Activated gamma-delta T cell treated with Interleukin-2 at 50 U/mL for 16 hours (primary cell): Measurements from ENCODE around the gene RPS5.
"Not testable (repeated sequence)": the region's sequence is repeated elsewhere in the genome, so short reads cannot be mapped to it uniquely, and the experiment has no call there.

Experiments
- DNase-seq: peaks from one replicate; pipeline ENCODE4 v3.0.0-alpha.2; 2020

Gene RPS5

DNA sequence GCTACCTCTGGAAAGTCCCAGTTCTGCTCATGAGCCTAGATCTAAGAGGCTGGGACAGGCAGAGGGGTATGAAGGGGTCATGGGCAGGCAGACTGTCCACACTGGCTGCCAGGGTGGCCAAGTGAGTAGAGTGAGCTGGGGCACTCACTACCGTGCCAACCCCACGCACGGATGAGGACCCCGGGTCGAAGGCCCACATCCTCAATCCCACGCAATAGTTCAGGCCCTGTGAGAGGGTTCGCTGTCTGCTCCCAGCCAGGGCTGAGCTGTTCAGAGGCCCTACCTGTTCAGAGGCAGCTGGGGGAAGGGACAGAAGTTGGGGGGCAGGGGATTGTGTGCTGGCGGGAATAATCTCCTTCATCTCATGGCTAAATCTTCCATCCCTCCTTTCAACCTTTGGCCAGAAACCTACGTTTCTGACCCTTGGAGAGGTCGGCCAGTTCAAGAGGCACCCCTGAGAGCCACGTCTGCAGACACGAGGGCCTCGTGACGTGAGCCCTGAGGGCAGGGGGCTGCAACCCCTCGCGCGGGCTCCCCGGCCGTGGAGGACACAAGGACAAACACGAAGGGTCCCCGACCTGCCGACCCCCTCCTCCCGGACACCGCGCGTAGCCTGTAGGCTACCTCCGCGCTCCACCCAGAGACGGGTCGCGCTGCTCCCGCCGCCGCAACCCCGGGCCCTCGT lies 1.0 kb upstream of the RPS5 start:
- DNase-seq = no peak

DNA sequence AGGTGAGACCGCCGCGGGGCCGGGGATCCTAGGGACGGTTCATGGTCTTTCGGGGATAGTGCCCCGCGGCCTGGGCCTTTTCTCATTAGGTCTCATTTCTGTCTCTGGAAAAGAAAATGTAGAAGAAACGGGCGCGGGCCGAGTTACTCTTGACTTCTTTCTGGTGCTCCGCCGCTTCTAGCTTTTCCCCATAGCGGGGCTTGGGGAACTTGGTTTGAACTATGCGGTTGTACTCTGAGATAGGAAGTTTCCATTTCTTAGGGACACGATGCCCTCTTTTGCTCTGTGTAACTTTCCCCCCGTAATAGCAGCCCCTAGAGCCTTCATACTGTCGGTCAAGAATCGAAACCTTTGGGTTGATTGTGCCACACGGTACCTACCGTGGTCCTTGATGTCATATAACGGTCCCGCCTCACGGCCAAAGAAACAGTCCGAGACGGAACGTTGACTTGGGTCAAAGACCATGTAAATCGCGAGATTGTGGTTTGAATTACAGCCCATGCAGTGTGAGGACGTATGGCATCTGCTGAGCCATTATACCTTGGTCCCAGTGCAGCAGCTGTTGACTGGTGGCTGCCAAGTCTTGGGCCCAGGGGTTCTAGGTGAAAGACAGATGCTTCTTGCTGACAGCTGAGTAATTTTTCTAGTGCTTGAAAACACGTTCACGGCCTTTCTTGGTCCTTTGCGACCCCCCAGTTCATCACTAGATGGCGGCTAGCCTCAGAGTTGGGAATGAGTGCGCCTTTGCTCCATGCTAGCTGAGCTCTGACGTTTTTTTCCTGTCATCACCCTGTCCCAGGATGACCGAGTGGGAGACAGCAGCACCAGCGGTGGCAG lies 487 bp downstream of the RPS5 start:
- DNase-seq = no peak

DNA sequence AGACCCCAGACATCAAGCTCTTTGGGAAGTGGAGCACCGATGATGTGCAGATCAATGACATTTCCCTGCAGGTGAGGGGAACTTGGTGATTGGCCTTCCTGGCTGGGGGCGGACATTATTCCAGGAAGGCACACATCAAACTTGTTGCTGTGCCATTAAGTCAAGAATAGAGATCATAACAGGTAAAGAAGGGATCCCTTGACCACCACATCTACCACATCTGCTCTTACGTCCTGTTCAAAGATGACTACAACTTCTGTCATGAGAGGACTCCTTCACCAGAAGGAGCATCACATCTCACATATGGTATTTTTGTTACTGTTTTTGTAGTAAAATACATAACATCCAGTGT lies 1.1 kb downstream of the RPS5 start:
- DNase-seq = no peak

DNA sequence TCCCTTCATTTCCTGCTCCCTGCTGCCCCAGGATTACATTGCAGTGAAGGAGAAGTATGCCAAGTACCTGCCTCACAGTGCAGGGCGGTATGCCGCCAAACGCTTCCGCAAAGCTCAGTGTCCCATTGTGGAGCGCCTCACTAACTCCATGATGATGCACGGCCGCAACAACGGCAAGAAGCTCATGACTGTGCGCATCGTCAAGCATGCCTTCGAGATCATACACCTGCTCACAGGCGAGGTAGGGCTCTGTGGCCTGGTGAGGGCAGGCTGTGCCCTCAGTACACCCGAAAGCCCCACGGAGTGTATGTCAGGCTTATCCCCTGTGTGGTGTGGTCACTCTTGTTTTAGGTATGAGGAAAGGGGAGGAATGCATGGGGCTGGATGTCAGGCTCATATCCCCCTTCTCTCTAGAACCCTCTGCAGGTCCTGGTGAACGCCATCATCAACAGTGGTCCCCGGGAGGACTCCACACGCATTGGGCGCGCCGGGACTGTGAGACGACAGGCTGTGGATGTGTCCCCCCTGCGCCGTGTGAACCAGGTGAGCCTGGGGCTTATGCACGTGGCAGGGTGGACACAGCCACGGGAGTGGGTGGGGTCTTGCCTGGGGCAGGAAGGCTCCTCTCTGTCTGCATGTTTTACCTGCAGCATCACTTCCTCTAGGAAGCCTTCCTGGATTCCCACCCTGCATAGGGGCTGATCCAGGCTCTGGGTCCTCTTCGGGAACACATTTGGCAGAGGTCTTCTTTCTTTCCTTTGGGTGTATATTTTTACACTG lies 6.1 kb downstream of the RPS5 start:
- DNase-seq = no peak

DNA sequence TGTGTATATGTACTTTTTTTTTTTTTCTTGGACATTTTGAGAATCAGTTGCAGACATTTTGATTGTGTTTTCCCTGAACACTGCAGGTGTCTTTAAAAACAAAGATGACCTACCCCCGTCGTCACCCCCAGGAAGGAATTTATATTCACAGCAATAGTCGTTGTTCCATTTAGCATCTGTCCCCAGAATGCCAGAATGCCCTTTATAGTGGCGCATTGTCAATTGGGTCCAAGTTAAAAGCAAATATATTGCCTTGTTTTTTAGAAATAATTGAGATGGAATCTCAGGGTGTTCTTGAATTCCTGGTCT lies 6.6 kb downstream of the RPS5 start:
- DNase-seq = no peak

- DNase-seq = no peak
Observed at GRCh38 chr19:58394821-58395219, 7.8 kb downstream of the RPS5 start.

GRCh38 chr19:58395220-58395978 lies 8.3 kb downstream of the RPS5 start, which contains the start of gene RNF225:
RNF225 (plus strand) TSS chr19:58395656; CDS start chr19:58396090, 434 bp downstream.
- DNase-seq = no peak

DNA sequence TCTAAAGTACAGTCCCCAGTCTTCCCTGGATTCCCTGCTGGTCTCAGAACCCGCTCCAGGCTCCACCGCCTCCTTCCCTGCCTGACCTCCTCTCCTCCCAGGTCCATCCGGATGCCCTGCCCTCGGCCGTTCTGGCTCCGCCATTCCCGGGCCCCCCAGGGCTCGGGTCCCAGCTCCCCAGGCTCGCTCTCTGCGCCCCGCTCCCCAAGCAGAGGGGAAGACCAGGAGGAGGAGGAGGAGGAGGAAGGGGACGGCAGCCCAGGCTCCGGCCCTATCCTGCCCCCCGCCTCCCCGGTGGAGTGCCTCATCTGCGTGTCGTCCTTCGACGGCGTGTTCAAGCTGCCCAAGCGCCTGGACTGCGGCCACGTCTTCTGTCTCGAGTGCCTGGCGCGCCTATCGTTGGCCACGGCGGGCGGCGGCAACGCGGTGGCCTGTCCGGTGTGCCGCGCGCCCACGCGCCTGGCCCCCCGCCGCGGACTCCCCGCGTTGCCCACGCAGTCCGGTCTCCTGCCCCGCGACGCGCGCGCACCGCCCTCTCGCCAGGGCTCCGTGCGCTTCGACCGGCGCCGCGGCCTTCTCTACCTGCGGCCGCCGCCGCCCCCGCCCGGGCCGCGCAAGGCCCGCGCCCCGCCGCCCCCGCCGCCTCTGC lies 9.0 kb downstream of the RPS5 start:
- no peak for DNase-seq

DNA sequence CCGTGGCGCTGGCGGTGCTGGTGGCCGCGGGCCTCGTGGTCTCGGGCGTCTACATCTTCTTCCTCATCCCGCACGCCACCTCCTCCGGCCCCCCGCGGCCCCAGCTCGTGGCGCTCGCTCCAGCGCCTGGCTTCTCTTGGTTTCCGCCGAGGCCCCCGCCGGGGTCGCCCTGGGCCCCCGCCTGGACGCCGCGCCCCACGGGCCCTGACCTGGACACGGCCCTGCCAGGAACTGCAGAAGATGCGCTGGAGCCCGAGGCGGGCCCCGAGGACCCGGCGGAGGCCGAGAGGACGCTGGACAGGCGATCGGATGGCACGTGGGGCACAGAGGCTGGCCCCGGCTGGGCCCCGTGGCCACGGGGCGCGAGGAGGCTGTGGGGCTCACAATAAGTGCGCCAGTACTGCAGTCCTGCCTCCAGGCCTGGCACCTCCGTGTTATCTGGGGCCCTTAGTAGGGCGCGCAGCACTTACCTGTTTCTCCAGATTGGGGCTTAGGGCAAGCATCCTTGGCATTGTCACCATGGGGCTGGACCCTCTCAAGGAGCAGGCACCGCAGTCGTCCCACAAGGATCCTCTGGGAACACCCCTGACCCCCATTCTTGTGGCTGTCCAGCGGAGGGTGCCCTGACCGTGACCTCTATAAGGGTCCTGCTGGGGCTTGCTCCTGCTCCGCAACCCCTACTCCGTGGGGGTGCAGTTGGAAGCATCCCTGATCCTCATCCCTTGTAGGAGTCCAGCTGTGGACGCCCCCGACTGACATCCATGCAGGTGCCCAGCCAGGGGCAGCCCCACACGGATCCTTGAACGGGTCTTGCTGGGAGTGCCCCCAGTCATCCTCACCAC lies 9.8 kb downstream of the RPS5 start:
- DNase-seq = no peak

- no peak for DNase-seq
Observed at GRCh38 chr19:58397533-58398037, 10.5 kb downstream of the RPS5 start.

DNA sequence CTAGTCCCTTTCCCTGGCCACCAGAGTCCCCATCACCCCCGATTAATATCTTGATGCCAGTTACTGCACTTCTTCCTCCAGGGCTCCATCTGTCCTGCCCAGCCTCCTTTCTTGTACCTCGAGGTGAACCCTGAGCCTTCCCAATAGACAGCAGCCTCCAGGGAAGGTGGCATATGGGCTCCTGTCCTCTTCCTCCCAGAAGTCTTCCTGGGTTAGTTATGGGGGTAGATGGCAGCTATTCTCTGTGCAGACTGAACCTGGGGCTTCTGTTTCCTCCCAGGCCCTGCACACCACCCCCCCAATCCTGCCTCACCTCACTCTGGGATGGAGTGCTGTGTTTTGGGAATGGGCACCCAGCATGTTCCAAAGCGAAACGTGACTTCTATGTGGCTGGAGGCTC lies 11.0 kb downstream of the RPS5 start:
- no peak for DNase-seq

DNA sequence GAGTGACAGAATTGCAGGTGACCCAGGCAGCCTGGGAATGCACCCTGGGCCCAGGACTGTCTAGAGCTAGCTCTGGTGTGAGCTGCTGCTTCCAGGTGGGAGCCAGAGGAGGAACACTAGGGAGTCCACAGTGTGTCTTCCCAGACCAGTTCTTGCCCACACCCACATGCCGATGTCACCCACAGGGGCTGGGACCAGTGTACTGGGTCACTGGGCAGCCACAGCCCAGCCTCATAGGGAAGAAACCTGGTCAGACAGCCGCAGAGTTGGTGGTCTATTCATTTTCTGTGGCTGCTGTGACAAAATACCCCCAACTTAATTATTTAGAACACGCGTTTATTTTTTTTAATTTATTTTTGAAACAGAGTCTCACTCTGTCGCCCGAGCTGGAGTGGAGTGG lies 11.5 kb downstream of the RPS5 start:
- no peak for DNase-seq

DNA sequence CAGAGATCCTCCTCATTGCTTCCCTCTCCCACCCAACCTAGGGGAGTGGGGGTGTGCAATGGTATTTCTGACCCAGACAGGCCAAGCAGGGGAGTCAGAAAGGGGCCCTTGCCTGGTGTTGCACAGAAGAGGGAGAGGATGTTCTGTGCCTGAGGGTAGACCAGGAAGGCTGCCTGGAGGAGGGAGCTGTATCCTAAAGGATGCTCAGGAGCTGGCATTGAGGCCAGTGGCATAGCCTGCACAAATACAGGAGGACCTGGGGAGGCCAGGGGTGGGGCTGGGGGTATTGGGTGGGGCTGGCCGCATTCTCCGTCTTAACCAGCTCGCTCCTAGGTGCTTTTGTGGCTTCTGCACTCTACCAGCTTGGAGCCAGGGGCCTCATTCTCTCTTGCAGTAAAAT lies 12.8 kb downstream of the RPS5 start:
- no peak for DNase-seq

DNA sequence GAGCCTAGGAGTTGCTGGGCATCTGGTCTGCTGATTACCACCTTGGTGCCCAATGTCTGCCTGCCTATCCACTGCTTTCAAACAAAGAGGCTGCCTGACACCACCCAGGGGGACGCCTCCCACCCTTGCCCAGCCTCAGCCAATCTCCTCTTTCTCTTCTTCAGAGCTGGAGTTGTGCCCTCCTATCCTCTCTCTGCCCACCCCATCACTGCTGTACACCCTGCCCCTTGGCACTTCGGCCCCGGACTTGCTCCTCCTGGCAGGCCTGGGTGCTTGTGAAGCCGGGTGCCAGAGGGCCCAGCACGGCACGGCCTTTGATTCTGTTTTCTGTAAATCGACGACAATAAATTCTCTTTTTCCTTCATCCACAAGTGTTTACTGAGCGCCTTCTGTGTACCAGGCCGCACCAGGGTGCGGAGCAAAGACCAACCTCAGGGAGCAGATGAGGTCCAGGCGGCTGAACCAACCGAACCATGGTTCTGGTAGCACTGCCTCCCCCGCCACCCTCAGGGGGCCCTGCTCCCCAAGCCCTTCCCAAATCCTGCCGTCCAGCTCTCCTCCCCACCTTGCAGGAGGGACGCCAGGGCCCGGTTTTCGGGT lies 13.3 kb downstream of the RPS5 start:
- no peak for DNase-seq

DNA sequence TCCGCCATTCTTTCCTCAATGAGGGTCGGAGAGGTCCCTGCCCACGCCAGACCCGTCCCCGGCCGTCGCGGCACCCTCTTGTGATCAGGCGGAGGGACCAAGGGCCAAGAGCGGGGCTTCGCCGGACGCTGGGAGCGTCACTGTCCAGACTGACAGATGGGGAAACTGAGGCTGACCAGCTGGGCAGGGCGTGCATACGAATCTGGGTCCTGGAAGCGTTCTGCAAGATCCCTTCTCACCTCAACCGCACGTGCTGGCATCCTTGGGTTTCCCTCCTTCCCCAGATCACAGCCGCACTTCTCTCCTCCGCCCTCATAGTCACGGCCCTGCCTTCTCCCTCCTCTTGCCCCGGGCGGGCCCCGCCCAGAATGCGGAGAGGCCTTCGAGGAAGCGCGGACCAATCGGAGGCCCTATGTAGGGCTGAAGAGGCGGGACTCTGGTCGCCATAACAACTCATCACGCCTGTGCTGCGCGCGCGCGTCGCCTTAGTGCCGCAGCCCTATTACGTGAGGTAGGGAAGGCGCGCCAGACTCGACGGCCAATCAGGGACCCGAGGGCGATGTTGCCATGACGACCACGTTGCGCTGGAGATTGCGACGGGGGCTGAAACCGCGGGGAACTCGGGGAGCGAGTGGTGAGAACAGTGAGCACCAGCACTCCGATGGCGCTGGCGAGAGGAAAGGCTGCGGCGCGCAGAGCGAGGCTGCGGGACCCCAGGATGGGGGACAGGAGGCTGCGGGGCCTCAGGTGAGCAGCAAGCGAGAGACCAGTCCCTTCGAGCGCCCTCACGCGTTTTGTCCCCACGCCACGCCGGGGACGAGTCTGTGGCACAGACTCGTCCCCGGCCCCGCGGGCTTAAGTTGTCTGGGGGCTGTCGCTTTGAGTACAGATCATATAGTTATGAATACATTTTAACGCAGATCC lies 14.1 kb downstream of the RPS5 start:
- peak; percentile 99 for DNase-seq

- DNase-seq = no peak
Observed at GRCh38 chr19:58401840-58402421, 14.9 kb downstream of the RPS5 start.

DNA sequence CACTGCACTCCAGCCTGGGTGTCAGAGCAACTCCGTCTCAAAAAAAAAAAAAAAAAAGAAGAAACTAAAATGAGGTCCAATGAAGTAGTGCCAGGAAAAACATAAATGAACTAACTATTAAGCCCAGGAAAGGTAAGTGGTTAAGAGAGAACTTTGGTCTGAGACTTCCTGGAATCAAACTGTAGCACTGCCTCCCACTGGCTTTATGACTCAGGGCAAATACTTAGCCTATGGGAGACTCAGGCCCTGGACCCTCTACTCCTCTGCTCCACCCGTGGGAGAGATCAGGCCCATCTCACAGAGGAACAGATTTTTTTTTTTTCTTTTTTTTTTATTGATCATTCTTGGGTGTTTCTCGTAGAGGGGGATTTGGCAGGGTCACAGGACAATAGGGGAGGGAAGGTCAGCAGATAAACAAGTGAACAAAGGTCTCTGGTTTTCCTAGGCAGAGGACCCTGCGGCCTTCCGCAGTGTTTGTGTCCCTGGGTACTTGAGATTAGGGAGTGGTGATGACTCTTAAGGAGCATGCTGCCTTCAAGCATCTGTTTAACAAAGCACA lies 16.9 kb downstream of the RPS5 start:
- DNase-seq = not testable (repeated sequence)

DNA sequence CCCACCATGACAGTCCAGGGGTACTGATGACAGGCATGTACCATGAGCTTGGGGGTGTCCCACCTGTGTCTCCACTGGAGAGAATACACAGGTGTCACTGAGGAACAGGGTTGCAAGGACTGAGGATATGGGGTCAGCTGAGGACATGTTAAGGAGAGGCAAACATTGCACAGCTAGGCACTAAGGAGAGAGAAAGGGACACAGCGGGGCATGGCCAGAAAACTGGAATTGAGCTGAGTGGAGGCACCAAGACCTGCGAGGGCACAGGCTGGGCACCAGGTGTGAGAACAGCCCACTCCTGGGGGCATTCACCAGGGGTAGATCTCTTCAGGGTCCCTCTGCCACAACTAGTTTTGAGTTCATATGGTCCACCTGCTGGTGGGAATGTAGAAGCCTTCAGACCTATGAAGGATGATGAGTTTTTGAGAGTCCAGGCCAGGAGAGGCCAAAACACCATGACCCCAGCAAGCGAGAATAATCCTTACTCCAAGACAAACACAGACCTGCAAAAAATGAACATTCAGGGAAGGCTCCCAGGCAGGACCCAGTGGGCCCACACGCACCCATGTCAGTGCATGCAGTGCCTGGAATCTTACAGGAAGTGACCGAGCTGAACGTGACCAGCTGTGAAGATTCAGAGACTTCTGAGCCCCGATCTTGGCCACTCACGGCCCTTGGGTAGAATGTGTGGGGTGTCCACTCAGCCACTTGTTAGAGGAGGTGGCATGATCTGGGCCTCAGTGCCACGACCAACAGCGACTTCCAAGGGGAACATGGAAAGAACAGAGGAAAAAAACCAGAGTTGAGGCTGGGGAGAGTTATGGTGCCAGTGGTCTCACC lies 20.0 kb downstream of the RPS5 start:
- no peak for DNase-seq
